DND-41 (cell line): ENCODE data around the gene VSX1.

ENCODE experiments used
- ATAC-seq: fragments of 200-7000 bp; cut with Tn5 transposase; 3 replicates; pipeline ENCODE4 v1.9.1; 2021; ENCODE audit warnings: low read depth; ENCODE audit not compliant: insufficient read depth
- DNase-seq: peaks from one replicate; pipeline ENCODE4 v3.0.0-alpha.2; 2020
- H2AFZ ChIP-seq: 2 replicates; pipeline ENCODE4 v1.6.0; 2012; ENCODE audit warnings: low read depth, low read length
- H3K27ac ChIP-seq: 2 replicates; pipeline ENCODE4 v1.5.1; 2012; ENCODE audit warnings: low read length, inconsistent platforms
- H3K27me3 ChIP-seq: fragments of 200-600 bp; sonication (generic); 2 replicates; pipeline ENCODE4 v1.6.0; 2012; ENCODE audit warnings: low read length, mild to moderate bottlenecking, inconsistent platforms; ENCODE audit not compliant: insufficient read depth, poor library complexity
- H3K36me3 ChIP-seq: 2 replicates; pipeline ENCODE4 v1.5.1; 2012; ENCODE audit warnings: low read length, inconsistent platforms; ENCODE audit not compliant: insufficient read depth
- H3K4me1 ChIP-seq: 2 replicates; pipeline ENCODE4 v1.5.1; 2012; ENCODE audit warnings: mild to moderate bottlenecking, low read length; ENCODE audit not compliant: insufficient read depth
- H3K4me2 ChIP-seq: 2 replicates; pipeline ENCODE4 v1.6.0; 2012; ENCODE audit warnings: mild to moderate bottlenecking, moderate library complexity, low read length, inconsistent platforms; ENCODE audit not compliant: insufficient read depth
- H3K4me3 ChIP-seq, 2 experiments: fragments of 200-600 bp in 1 of 2; shearing (Covaris generic) in 1 of 2; 2 replicates each; pipeline ENCODE4 v1.5.1; 2012 to 2016; ENCODE audit warnings: inconsistent platforms in 2 of 2, low read length in 2 of 2, mild to moderate bottlenecking in 2 of 2, low read depth in 1 of 2, moderate library complexity in 1 of 2
- H3K79me2 ChIP-seq: 2 replicates; pipeline ENCODE4 v1.6.0; 2012; ENCODE audit warnings: low read length, inconsistent platforms; ENCODE audit not compliant: insufficient read depth
- H3K9ac ChIP-seq: 2 replicates; pipeline ENCODE4 v1.6.0; 2012; ENCODE audit warnings: low read depth, mild to moderate bottlenecking, inconsistent platforms, low read length, moderate library complexity
- H3K9me3 ChIP-seq: 2 replicates; pipeline ENCODE4 v1.5.1; 2012; ENCODE audit warnings: low read length, moderate library complexity, mild to moderate bottlenecking, inconsistent platforms; ENCODE audit not compliant: insufficient read depth, severe bottlenecking
- H4K20me1 ChIP-seq: 2 replicates; pipeline ENCODE4 v1.6.0; 2012; ENCODE audit warnings: low read length; ENCODE audit not compliant: insufficient read depth
- EZH2 ChIP-seq: IDR thresholded peaks from 3 replicates; pipeline ENCODE4 v1.6.1; 2012; ENCODE audit warnings: borderline replicate concordance, low read depth, mild to moderate bottlenecking, moderate library complexity, low read length, inconsistent platforms; ENCODE audit not compliant: severe bottlenecking
- TF ChIP-seq, protein P1 (sequence below): IDR thresholded peaks from 2 replicates; pipeline ENCODE4 v1.5.1; 2012; ENCODE audit warnings: borderline replicate concordance, low read length, moderate library complexity, mild to moderate bottlenecking; ENCODE audit not compliant: poor library complexity, severe bottlenecking; ENCODE audit errors: extremely low read depth

The VSX1 gene

DNA sequence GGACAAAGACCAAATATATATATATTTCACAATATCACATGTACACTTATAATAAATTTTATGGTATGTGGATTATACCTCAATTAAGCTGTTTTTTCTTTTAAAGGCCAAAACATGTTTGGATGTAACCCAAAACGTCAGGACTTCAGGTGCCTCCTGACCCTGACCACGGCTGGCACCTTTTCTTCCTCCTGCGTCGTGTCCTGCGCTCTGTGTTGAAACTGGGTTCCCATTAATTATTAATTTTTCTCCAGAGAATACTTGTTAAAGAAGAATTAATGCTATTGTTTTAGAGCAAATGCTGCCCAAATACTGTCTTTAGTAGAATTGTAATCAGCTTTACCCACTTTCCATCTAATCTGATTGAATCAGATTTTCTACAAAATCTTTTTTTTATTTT lies 46.7 kb upstream of the VSX1 start:
- DNase-seq (no peak), ATAC-seq (no peak)
- H3K4me2 ChIP-seq, result no peak overlapping the region
- H3K4me3 ChIP-seq, result no peak overlapping the region
- no peak overlapping the region for H3K27ac ChIP-seq
- no peak overlapping the region for H3K9ac ChIP-seq
- no peaks in the 10 kb centered on the region for H3K36me3 ChIP-seq
- H3K4me1 ChIP-seq, result no peaks in the 10 kb centered on the region
- no peak overlapping the region for H2AFZ ChIP-seq
- no peaks in the 10 kb centered on the region for H3K79me2 ChIP-seq
- H4K20me1 ChIP-seq, result no peaks in the 10 kb centered on the region
- no peaks in the 10 kb centered on the region for H3K27me3 ChIP-seq
- TF ChIP-seq, protein P1, sequence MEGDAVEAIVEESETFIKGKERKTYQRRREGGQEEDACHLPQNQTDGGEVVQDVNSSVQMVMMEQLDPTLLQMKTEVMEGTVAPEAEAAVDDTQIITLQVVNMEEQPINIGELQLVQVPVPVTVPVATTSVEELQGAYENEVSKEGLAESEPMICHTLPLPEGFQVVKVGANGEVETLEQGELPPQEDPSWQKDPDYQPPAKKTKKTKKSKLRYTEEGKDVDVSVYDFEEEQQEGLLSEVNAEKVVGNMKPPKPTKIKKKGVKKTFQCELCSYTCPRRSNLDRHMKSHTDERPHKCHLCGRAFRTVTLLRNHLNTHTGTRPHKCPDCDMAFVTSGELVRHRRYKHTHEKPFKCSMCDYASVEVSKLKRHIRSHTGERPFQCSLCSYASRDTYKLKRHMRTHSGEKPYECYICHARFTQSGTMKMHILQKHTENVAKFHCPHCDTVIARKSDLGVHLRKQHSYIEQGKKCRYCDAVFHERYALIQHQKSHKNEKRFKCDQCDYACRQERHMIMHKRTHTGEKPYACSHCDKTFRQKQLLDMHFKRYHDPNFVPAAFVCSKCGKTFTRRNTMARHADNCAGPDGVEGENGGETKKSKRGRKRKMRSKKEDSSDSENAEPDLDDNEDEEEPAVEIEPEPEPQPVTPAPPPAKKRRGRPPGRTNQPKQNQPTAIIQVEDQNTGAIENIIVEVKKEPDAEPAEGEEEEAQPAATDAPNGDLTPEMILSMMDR, result no peak
- TF ChIP-seq EZH2, result no peak
- H3K9me3 ChIP-seq, result no peaks in the 10 kb centered on the region

DNA sequence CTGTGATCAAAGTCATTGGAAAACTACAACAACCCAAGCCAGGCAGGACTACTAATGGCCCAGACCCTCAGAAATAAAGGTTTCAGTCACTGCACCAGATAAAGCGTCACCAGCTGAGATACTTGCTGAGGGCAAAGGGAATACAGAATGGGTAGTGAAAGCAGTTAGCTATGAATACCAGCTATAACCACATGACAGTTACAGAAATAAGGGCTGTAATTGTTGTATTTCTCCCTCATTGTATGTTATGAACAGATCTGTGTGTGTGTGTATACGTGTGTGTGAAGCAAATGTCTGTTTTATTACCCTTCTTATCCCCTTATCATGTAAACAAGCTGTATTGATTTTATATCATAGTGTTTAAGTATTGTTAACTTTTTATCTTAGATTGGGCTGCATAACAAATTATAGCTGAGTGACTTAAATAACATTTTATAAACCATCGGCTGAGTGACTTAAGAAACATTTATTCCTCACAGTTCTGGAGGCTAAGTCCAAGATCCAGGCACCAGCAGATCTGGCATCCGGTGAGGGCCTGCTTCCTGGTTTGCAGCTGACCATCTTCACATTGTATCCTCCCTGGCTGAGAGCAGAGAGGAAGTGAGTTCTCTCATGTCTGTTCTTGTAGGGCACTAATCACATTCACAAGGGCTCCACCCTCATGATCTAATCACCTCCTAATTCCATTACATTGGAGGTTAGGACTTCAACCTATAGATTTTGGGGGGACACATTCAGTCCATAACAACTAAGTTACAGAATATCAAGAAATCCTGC lies 46.0 kb upstream of the VSX1 start:
- no peak overlapping the region for H3K9ac ChIP-seq
- no peak for DNase-seq
- H2AFZ ChIP-seq, result no peak overlapping the region
- no peak overlapping the region for H3K4me3 ChIP-seq
- no peaks in the 10 kb centered on the region for H4K20me1 ChIP-seq
- no peak overlapping the region for H3K4me2 ChIP-seq
- no peaks in the 10 kb centered on the region for H3K9me3 ChIP-seq
- H3K36me3 ChIP-seq, result no peaks in the 10 kb centered on the region
- ATAC-seq, result no peak
- no peaks in the 10 kb centered on the region for H3K4me1 ChIP-seq
- TF ChIP-seq, protein P1, result no peak
- no peak for TF ChIP-seq EZH2
- no peak overlapping the region for H3K27ac ChIP-seq
- no peaks in the 10 kb centered on the region for H3K27me3 ChIP-seq
- no peaks in the 10 kb centered on the region for H3K79me2 ChIP-seq

DNA sequence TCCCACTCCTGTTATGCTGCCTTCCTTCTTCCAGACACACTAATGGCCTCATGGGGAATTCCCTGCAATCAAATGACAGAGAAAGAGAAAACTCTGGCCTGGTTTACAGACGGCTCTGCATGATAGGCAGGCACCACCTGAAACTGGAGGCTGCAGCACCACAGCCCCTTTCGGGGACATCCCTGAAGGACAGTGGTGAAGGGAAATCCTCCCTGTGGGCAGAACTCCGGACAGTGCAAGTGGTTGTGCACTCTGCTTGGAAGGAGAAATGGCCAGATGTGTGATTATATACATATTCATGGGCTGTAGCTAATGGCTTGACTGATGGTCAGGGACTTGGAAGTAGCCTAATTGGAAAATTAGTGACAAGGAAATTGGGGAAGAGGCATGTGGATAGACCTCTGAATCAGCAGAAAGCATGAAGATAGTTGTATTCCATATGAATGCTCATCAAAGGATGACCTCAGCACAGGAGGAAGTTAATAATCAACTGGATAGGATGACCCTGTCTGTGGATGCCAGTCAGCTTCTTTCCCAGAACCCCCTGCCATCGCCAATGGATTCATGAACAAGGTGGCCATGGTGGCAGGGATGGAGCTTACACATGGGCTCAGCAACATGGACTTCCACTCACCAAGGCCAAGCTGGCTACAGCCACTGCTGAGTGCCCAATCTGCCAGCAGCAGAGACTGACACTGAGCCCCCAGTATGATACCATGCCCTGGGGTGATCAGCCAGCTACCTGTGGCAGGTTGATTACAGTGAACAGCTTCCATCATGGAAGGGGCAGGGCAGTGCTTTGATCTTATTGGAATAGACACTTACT lies 44.5 kb upstream of the VSX1 start:
- H3K4me3 ChIP-seq, result no peak overlapping the region
- H3K9me3 ChIP-seq, result no peaks in the 10 kb centered on the region
- ATAC-seq (no peak), DNase-seq (no peak)
- H3K27ac ChIP-seq, result no peak overlapping the region
- H3K4me1 ChIP-seq, result no peaks in the 10 kb centered on the region
- no peaks in the 10 kb centered on the region for H3K79me2 ChIP-seq
- H3K27me3 ChIP-seq, result no peaks in the 10 kb centered on the region
- no peaks in the 10 kb centered on the region for H4K20me1 ChIP-seq
- no peaks in the 10 kb centered on the region for H3K36me3 ChIP-seq
- TF ChIP-seq, protein P1, result no peak
- TF ChIP-seq EZH2, result no peak
- no peak overlapping the region for H3K4me2 ChIP-seq
- no peak overlapping the region for H2AFZ ChIP-seq
- H3K9ac ChIP-seq, result no peak overlapping the region
